HepG2 (cell line): ENCODE data around the gene OR5W2.
"Not testable (repeated sequence)": the region's sequence is repeated elsewhere in the genome, so short reads cannot be mapped to it uniquely, and the experiment has no call there.

ENCODE experiments used
- GABPA ChIP-seq, 2 experiments: IDR thresholded peaks; 2 replicates each; pipeline ENCODE4 v1.6.1; 2011 to 2016; ENCODE audit warnings: low read depth in 2 of 2, low read length in 1 of 2, missing biosample characterization in 1 of 2, missing genetic modification characterization in 1 of 2
- HIC2 ChIP-seq: sonication (generic); formaldehyde crosslinking; IDR thresholded peaks from 2 replicates; pipeline ENCODE4 v1.9.0; 2022; ENCODE audit warnings: low read depth, missing genetic modification reagents
- HOXA7 ChIP-seq: sonication (generic); formaldehyde crosslinking; IDR thresholded peaks from 2 replicates; pipeline ENCODE4 v1.8.1; 2022; ENCODE audit warnings: mild to moderate bottlenecking, missing genetic modification reagents, moderate library complexity
- MXI1 ChIP-seq: IDR thresholded peaks from 3 replicates; pipeline ENCODE4 v1.6.1; 2012; ENCODE audit warnings: low read depth, low read length, inconsistent platforms, borderline replicate concordance

- not testable (repeated sequence) for TF ChIP-seq MXI1; HOXA7 (CRISPR knock-in tag); HIC2 (CRISPR knock-in tag); GABPA (IDR thresholded peaks at IDR 0.05; ENCODE audit: low read depth, low read length); GABPA (CRISPR knock-in tag; IDR thresholded peaks at IDR 0.05; ENCODE audit: low read depth)
These were observed 47.0 kb downstream of the OR5W2 start for GRCh38 chr11:55867354-55867753.
